GM21619 (cell line): ENCODE data around the gene PSME4.
"Not testable (repeated sequence)": the region's sequence is repeated elsewhere in the genome, so short reads cannot be mapped to it uniquely, and the experiment has no call there.

ENCODE experiments used
- ATAC-seq: cut with Tn5 transposase; IDR thresholded peaks from one replicate; pipeline ENCODE4 v1.9.1; 2021; ENCODE audit not compliant: unreplicated experiment

Gene PSME4

DNA sequence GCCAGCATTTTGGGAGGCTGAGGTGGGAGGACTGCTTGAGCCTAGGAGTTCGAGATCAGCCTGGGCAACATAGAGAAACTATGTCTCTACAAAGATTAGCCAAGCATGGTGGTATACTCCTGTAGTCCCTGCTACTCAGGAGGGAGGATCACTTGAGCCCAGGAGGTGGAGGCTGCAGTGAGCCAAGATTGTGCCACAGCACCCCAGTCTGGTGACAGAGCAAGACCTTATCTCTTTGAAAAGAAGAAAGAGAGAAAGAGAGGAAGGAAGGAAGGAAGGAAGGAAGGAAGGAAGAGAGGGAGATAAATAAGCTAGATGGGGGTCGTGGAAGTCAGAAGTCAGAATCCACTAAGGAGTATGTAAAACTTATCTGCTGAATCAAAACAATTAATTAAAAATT lies 127.2 kb downstream of the PSME4 start:
- ATAC-seq: no peak

- ATAC-seq: no peak
Observed at GRCh38 chr2:53842891-53843290, 127.9 kb downstream of the PSME4 start.

DNA sequence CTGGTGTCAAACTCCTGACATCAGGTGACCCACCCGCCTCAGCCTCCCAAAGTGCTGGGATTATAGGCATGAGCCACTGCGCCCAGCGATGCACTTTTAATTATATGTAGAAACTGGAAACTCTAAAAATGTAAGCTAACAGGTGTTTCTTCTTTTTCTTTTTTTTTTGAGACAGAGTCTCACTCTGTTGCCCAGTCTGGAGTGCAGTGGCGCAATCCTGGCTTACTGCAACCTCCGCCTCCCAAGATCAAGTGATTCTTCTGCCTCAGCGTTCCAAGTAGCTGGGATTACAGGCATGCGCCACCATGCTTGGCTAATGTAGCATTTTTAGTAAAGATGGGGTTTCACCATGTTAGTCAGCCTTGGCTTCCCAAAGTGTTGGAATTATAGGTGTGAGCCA lies 129.1 kb downstream of the PSME4 start:
- ATAC-seq: not testable (repeated sequence)

GRCh38 chr2:53840580-53840979 lies 130.2 kb downstream of the PSME4 start:
- no peak for ATAC-seq

DNA sequence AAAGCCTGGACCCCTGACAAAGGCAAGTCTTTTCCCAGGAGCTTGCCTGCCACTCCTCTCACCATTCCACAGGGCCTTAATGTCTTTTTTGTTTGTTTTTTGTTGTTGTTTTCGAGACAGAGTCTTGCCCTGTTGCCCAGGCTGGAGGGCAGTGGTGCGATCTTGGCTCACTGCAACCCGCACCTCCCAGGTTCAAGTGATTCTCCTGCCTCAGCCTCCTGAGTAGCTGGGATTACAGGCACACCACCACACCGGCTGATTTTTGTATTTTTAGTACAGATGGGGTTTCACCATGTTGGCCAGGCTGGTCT lies 140.9 kb downstream of the PSME4 start:
- not testable (repeated sequence) for ATAC-seq

DNA sequence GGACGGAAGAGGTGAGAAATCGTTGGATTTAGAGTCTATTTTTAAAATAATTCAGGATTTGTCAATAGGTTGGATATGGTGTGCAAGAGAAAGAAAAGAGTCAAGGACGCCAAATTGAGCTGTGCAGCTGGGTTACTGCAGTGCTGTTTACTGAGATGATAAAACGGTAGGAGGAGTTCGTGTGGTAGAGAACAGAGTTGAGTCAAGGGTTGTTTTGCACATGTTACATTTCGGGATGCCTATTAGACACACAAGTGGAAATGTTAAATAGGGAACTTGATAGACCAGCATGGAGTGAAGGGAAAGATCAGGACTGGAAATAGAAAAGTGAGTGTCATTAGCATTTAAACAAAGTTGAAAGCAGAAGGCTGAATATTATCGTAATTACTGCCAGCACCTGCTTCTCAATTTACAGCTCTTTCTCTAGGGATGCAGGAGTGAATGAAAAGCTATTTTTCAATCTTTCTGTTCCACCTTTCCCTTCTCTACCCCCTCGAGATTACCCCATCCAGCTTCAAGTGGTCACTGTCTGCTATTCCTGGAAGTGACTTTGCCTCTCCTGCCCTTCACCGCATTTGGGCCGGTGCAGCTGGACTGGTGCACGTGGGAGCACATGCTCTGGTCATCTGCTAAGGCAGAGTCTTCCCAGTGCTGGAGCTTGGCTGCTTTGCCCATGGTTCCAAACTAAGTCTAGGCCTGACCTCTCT lies 141.4 kb downstream of the PSME4 start:
- ATAC-seq: no peak

GRCh38 chr2:53828331-53828730 lies 142.5 kb downstream of the PSME4 start:
- ATAC-seq: no peak

DNA sequence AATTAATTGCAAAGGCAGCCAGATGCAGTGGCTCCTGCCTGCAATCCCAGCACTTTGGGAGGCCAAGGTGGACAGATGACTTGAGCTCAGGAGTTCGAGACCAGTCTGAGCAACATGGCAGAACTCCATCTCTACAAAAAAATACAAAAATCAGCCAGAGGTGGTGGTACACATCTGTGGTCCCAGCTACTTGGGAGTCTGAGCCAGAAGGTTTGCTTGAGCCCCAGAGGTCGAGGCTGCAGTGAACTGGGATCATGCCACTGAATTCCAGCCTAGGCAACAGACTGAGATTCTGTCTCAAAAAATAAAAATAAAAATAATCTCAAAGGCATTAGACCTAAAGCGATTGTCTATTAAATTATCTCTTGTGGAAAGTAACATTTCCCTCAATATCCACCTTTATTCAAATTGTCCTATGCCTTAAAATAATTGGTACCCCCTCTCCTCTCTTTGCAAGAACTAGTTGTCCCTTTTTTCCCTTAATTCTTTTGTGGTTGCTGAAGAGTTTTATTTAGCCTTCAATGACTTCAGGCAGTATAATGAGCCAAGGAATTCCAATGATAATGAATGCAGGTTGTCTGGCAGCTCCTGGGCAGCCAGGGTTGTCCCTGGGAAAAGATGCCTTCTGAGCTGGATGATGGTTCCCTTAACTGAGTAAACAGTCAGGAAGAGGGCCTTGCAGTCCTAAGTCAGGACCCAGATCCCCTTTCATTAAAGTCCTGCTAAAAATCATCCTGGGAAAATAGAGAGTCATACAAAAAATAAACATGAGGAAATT lies 143.2 kb downstream of the PSME4 start:
- ATAC-seq: no peak

DNA sequence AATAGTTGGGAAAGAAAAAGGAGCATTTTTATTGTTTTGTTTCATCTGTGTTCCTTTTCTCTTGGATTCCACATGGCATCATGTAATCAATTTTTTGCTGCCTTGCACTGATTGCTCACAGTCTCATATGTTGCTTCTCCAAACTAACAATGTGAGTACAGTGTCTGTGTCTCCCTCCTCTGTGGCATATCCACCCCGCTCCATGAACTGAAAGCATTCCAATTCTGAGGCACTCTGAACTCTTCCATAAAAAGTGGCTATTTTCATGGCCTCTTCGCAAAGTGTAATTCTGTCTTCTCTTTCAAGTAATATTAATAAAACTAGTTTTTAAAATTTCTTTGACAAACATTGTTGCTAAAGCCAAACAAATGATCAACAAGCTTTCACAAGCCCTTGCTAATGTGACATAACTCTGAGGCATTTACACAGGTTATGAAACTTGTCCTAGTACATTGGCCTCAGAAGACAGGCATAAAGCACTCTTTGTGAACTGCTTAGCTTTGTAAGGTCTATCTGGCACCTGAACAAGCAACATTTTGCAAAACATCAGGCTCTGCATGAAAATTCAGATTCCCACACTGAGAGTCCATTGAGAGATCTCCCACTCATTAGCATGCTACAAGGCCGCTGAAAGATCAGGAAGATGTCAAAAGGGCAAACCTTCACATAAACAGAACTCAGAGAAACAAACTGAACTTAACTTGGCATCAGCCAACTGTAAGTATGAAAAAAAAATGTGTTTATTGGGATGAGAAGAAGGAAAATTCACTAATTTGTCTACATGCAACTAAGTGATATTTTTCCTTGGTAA lies 144.0 kb downstream of the PSME4 start:
- no peak for ATAC-seq

DNA sequence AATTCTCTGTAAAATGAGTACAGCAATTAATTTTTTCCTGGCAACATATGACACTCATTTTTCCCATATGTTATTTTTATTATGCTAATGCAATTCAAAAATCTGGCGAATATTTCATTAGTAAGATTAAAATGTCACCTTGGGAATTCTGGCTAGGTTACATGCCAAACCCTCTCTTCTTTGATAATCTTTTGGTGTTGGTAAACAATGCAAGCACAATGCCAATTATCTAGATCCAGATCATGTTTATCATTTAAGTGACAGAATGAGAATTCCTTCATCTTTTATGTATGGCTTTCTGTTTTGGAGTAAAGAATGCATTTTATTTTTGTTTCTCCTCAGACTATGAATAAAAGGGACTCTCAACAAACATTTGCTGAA lies 144.8 kb downstream of the PSME4 start:
- no peak for ATAC-seq

- ATAC-seq: not testable (repeated sequence)
Observed at GRCh38 chr2:53823639-53824038, 147.2 kb downstream of the PSME4 start.

DNA sequence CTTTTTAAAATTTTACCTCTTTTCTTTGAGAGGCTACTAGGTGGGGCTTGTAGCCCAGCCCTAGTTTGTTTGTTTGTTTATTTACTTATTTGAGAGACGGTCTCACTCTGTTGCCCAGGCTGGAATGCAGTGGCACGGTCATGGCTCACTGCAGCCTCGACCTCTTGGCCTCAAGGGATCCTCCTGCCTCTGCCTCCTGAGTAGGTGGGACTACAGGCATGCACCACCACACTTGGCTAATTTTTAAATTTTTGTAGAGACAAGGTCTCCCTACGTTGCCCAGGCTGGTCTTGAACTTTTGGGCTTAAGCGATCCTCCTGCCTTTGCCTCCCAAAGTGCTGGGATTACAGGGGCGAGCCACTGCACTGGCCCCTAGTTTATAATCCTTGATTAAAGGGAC lies 149.0 kb downstream of the PSME4 start:
- no peak for ATAC-seq

DNA sequence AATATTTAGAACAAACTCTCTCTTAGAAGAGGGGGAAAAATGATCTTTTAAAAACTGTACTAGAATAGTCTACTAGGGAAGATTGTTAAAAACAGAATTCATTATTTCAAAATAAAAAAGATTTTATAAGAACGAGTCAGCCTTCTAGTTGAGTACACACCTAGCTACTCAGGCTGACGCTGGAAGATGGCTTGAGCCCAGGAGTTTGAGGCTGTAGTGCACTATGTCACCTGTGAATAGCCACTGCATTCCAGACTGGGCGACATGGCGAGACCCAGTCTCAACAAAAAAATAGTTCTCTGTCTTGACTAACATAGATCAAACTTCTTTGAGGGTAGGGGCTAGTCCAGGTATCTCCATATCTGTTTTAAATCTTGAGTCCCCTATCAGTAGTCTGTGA lies 150.1 kb downstream of the PSME4 start:
- ATAC-seq: no peak

DNA sequence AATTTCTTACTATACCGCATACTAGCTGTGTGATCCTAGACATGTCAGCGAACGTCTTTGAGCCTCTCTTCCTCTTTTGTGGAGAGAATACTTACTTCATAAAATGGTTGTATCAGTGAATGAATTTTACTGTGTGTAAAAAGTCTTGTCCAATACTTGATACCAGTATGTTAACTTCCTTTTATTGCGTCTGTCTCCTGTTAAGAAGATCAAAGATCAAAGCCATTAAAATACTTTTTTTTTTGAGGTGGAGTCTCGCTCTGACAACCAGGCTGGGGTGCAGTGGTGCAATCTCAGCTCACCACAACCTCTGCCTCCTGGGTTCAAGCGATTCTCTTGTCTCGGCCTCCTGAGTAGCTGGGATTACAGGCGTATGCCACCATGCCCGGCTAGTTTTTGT lies 150.7 kb downstream of the PSME4 start:
- no peak for ATAC-seq

GRCh38 chr2:53819634-53820033 lies 151.2 kb downstream of the PSME4 start:
- ATAC-seq: no peak

DNA sequence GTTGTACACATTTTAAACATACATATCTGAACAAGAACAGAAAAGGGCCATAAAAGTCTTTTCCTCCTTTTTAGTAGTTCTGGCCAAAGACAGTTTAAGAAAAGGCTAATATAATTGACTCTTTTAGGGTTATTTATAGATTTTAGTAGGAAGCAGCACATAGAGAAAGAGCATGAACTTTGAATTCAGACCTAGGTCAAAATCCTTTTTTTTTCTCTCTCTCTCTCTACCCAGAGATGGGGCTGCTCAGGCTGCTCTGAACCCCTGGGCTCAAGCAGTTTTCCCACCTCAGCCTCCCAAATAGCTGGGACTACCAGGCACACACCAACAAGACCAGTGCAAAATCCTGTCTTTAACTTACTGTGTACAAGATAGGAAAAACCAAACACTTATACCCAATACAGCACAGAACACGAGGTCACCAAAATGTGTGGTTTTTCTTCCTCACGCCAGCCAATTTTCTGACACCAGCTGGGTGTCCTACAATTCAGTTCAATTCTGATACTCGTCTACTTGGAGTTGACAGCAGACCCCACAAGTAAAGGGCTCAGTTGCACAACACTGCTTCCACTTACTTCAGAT lies 151.8 kb downstream of the PSME4 start:
- ATAC-seq: no peak
